Caco-2 (cell line): ENCODE data around the gene ENAH. TPM values are rescaled to one million over a fixed set of nuclear protein-coding genes. Genes with fewer than 3 reads are reported as not detected.
A peak's percentile ranks its signal among the peaks of the same experiment; 100 is the strongest.

Source experiments
- BruUV-seq: library from RNA; stranded (reverse); fragments of 400-500 nt; replicated peaks from 2 replicates; lab custom pipeline; 2021; lab: Mats Ljungman, UMichigan
- CTCF ChIA-PET: fragments of 300-600 bp; sonication (Branson Sonifier 250); formaldehyde crosslinking; loops from one replicate; lab custom pipeline; 2022; ENCODE audit warnings: antibody characterized with exemption; lab: Charles Lee
- POLR2A ChIA-PET: fragments of 300-600 bp; sonication (Branson Sonifier 250); formaldehyde crosslinking; loops from one replicate; lab custom pipeline; 2022; ENCODE audit warnings: antibody characterized with exemption; lab: Charles Lee
- DNase-seq, 2 experiments: peaks; one replicate each; pipeline versions ENCODE4 v3.0.0 to v3.0.0-alpha.2; 2020 to 2022
- H3K27me3 ChIP-seq: replicated peaks from 2 replicates; pipeline ENCODE4 v1.6.0; 2011; ENCODE audit warnings: low read length; ENCODE audit not compliant: control insufficient read depth, insufficient read depth
- H3K36me3 ChIP-seq: 2 replicates; pipeline ENCODE4 v1.5.1; 2011; ENCODE audit warnings: low read length; ENCODE audit not compliant: control insufficient read depth, insufficient read depth
- H3K4me1 ChIP-seq: fragments of 250-450 bp; sonication (Bioruptor Pico); 2 replicates; pipeline ENCODE4 v1.5.1; 2020; ENCODE audit warnings: mild to moderate bottlenecking
- H3K4me3 ChIP-seq: 2 replicates; pipeline ENCODE4 v1.5.1; 2011; ENCODE audit warnings: low read depth, mild to moderate bottlenecking, control low read depth, low read length
- H3K9me3 ChIP-seq: fragments of 250-450 bp; sonication (Bioruptor Pico); 2 replicates; pipeline ENCODE4 v1.5.1; 2020; ENCODE audit warnings: mild to moderate bottlenecking, moderate library complexity
- H3K27ac Mint-ChIP-seq: one replicate; pipeline ENCODE4 v1.8.0; 2022; ENCODE audit warnings: mixed read lengths; ENCODE audit not compliant: unreplicated experiment
- H3K27me3 Mint-ChIP-seq: one replicate; pipeline ENCODE4 v1.8.0; 2022; ENCODE audit warnings: mixed read lengths; ENCODE audit not compliant: insufficient read depth, unreplicated experiment
- H3K36me3 Mint-ChIP-seq: one replicate; pipeline ENCODE4 v1.8.0; 2022; ENCODE audit warnings: mild to moderate bottlenecking, mixed read lengths; ENCODE audit not compliant: insufficient read depth, unreplicated experiment
- H3K4me1 Mint-ChIP-seq: one replicate; pipeline ENCODE4 v1.8.0; 2022; ENCODE audit warnings: low read depth, mixed read lengths; ENCODE audit not compliant: unreplicated experiment
- H3K4me3 Mint-ChIP-seq: one replicate; pipeline ENCODE4 v1.8.0; 2022; ENCODE audit warnings: mild to moderate bottlenecking, moderate library complexity, mixed read lengths; ENCODE audit not compliant: unreplicated experiment
- H3K9me3 Mint-ChIP-seq: one replicate; pipeline ENCODE4 v1.8.0; 2022; ENCODE audit warnings: mixed read lengths; ENCODE audit not compliant: unreplicated experiment
- CTCF ChIP-seq, 2 experiments: fragments of 200-600 bp in 1 of 2; IDR thresholded peaks; 1 replicate in 1 of 2; 2 replicates in 1 of 2; pipeline versions ENCODE4 v1.5.1 to v1.8.0; 2011 to 2022; ENCODE audit warnings: antibody characterized with exemption in 1 of 2, control low read depth in 1 of 2, inconsistent platforms in 1 of 2, low read depth in 1 of 2, low read length in 1 of 2, mild to moderate bottlenecking in 1 of 2, moderate library complexity in 1 of 2; ENCODE audit not compliant: insufficient read depth in 1 of 2, severe bottlenecking in 1 of 2, unreplicated experiment in 1 of 2
- intact Hi-C: fragments of 100-400 bp; cut with micrococcal nuclease; formaldehyde crosslinking; loops from one replicate; pipeline ENCODE4 v1.10.0; 2022; ENCODE audit not compliant: unreplicated experiment
- total RNA-seq: library from RNA; stranded (reverse); gene quantifications from 2 replicates; pipeline ENCODE4 v1.2.3, GENCODE V29; 2022

ENAH gene
- total RNA-seq, 1 experiment from 2014 or later, result 78.0 TPM

- peak in 1 of 2 experiments; percentile 16 for TF ChIP-seq CTCF (IDR thresholded peaks at IDR 0.05; ENCODE audit: insufficient read depth in 1 of 2, low read depth in 1 of 2, low read length in 1 of 2, severe bottlenecking in 1 of 2, unreplicated experiment in 1 of 2)
- no peaks in the 10 kb centered on the region for H3K27me3 ChIP-seq
- Mint-ChIP-seq H3K27me3 (no peaks in the 10 kb centered on the region), H3K4me3 (no peak overlapping the region), H3K27ac (no peak overlapping the region), H3K36me3 (peaks cover 6% of the 10 kb centered on the region), H3K9me3 (no peaks in the 10 kb centered on the region), H3K4me1 (peaks cover 14% of the 10 kb centered on the region)
- H3K4me3 ChIP-seq, result no peak overlapping the region
- no peaks in the 10 kb centered on the region for H3K36me3 ChIP-seq
- ChIA-PET POLR2A (interaction anchor here (0.5 kb wide), 1 partner anchor 41 kb away, joined by 3 read pairs; no protein-coding TSS in a partner anchor), CTCF (no interaction called here)
- no peaks in the 10 kb centered on the region for H3K9me3 ChIP-seq
- DNase-seq, result peak in 1 of 2 experiments; percentile 6
- intact Hi-C loops, result loop anchor here (2.0 kb wide), 1 partner anchor 84 kb away; no protein-coding TSS in a partner anchor
- no peaks in the 10 kb centered on the region for H3K4me1 ChIP-seq
- BruUV-seq, result no TSS peak
Observed at GRCh38 chr1:225572422-225572821, 80.5 kb downstream of the ENAH start.

- Histone ChIP-seq H3K36me3 (no peaks in the 10 kb centered on the region; the same call in 1 of the 2 replicates), H3K27me3 (no peaks in the 10 kb centered on the region), H3K4me3 (no peak overlapping the region), H3K9me3 (no peaks in the 10 kb centered on the region), H3K4me1 (no peaks in the 10 kb centered on the region)
- ChIA-PET POLR2A (no interaction called here), CTCF (no interaction called here)
- H3K27me3 Mint-ChIP-seq, result no peaks in the 10 kb centered on the region
- peak in 1 of 2 experiments; percentile 26 for TF ChIP-seq CTCF (IDR thresholded peaks at IDR 0.05; ENCODE audit: insufficient read depth in 1 of 2, low read depth in 1 of 2, low read length in 1 of 2, severe bottlenecking in 1 of 2, unreplicated experiment in 1 of 2)
- peaks cover 31% of the 10 kb centered on the region for H3K36me3 Mint-ChIP-seq
- intact Hi-C loops, result loop anchor here (1.0 kb wide), 1 partner anchor 205 kb away; no protein-coding TSS in a partner anchor
- peak in 1 of 2 experiments; percentile 9 for DNase-seq
- no peaks in the 10 kb centered on the region for H3K9me3 Mint-ChIP-seq
- peaks cover 6% of the 10 kb centered on the region for H3K4me1 Mint-ChIP-seq
- no TSS peak for BruUV-seq
- no peak overlapping the region for H3K4me3 Mint-ChIP-seq
- H3K27ac Mint-ChIP-seq, result no peak overlapping the region
Observed at GRCh38 chr1:225567789-225568188, 85.1 kb downstream of the ENAH start.

- Mint-ChIP-seq H3K36me3 (peaks cover 40% of the 10 kb centered on the region), H3K9me3 (no peaks in the 10 kb centered on the region), H3K4me1 (peaks cover 6% of the 10 kb centered on the region), H3K4me3 (no peak overlapping the region), H3K27ac (no peak overlapping the region), H3K27me3 (no peaks in the 10 kb centered on the region)
- no peaks in the 10 kb centered on the region for H3K4me1 ChIP-seq
- H3K4me3 ChIP-seq, result no peak overlapping the region
- no peaks in the 10 kb centered on the region for H3K27me3 ChIP-seq
- POLR2A ChIA-PET, result no interaction called here
- no peaks in the 10 kb centered on the region; the same call in 1 of the 2 replicates for H3K36me3 ChIP-seq
- CTCF ChIA-PET, result no interaction called here
- intact Hi-C loops, result no loop called here
- TSS peak; percentile 30 for BruUV-seq
- H3K9me3 ChIP-seq, result no peaks in the 10 kb centered on the region
- no peak for DNase-seq
- no peak for TF ChIP-seq CTCF (IDR thresholded peaks at IDR 0.05; ENCODE audit: insufficient read depth in 1 of 2, low read depth in 1 of 2, low read length in 1 of 2, severe bottlenecking in 1 of 2, unreplicated experiment in 1 of 2)
Observed at GRCh38 chr1:225565847-225566246, 87.1 kb downstream of the ENAH start.
